Measurements from ENCODE around the gene CFAP20DC.
"Not testable (repeated sequence)": the region's sequence is repeated elsewhere in the genome, so short reads cannot be mapped to it uniquely, and the experiment has no call there.

CFAP20DC gene

GRCh38 chr3:58867621-58868020 is 182.2 kb downstream of the CFAP20DC start:
- no peak for DNase-seq (ENCODE audit: low read depth in 2 of 2)

GRCh38 chr3:58866079-58866478 is 183.7 kb downstream of the CFAP20DC start:
- DNase-seq (ENCODE audit: low read depth in 2 of 2) = no peak

DNA sequence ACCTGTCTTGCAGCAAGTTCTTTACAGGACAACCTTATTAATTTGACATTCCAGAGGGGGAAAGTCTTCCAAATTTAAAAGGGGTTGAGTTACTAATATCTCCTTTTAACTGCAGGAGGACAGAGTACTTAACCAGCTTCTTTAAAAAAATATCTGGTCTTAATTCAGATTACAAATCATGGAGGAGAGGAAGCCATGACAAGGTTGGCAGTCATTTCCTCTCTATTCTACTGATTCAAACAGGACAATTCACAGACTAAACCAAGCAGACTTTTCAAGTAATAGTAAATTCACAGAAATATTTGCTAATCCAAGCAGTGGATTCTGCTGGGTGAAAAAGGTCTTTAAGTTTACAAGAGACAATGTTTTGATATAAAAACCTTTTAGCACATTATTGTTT is 185.3 kb downstream of the CFAP20DC start:
- DNase-seq (ENCODE audit: low read depth in 2 of 2) = no peak

GRCh38 chr3:58863206-58863605 is 186.6 kb downstream of the CFAP20DC start:
- DNase-seq (ENCODE audit: low read depth in 2 of 2) = no peak

- no peak for DNase-seq (ENCODE audit: low read depth in 2 of 2)
These were observed 188.3 kb downstream of the CFAP20DC start for GRCh38 chr3:58861551-58861950.

DNA sequence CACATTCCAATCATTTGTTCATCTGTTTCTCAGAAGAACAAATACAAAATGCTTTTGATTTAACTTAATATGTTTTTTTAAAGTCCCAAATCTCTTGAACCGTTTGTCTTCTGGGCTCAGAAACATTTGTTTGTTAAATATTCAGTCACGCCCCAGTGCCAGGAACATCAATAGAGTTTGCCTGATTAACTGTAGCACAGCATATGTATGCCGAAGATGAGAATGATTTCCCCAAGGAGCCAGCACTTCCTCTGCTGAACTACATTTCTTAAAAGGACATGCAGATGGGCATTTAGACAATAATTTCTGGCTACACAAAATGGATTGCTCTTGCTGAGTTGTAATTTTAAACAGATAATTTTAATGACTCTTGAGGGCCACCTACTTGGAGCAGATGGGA is 191.7 kb downstream of the CFAP20DC start:
- DNase-seq (ENCODE audit: low read depth in 2 of 2) = no peak

GRCh38 chr3:58857402-58857801 is 192.4 kb downstream of the CFAP20DC start:
- DNase-seq (ENCODE audit: low read depth in 2 of 2) = no peak

GRCh38 chr3:58848826-58849225 is 201.0 kb downstream of the CFAP20DC start:
- DNase-seq (ENCODE audit: low read depth in 2 of 2) = no peak

- not testable (repeated sequence) for DNase-seq (ENCODE audit: low read depth in 2 of 2)
These were observed 207.6 kb downstream of the CFAP20DC start for GRCh38 chr3:58842050-58842747.

GRCh38 chr3:58840949-58841348 is 208.9 kb downstream of the CFAP20DC start:
- no peak for DNase-seq (ENCODE audit: low read depth in 2 of 2)

- no peak for DNase-seq (ENCODE audit: low read depth in 2 of 2)
These were observed 209.9 kb downstream of the CFAP20DC start for GRCh38 chr3:58839964-58840363.

DNA sequence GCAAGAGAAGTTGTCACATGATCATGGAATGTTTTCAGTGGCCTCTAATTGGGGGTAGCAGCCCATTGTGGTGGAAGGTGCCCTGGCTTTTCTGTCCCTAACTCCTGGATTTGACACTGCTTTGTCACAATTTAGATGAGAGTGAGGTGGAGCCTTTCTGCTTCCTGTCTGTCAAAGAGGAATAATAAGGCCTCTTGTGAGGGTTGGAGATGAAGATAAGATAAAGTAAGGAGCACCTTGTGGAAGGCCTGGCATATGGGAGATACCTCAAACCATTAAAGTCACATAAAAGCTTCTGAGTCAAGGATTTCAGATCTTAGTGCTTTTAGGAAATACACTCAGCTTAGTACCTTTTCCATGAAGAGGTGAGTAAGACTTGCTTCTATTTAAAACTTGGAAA is 210.6 kb downstream of the CFAP20DC start:
- DNase-seq (ENCODE audit: low read depth in 2 of 2) = no peak

DNA sequence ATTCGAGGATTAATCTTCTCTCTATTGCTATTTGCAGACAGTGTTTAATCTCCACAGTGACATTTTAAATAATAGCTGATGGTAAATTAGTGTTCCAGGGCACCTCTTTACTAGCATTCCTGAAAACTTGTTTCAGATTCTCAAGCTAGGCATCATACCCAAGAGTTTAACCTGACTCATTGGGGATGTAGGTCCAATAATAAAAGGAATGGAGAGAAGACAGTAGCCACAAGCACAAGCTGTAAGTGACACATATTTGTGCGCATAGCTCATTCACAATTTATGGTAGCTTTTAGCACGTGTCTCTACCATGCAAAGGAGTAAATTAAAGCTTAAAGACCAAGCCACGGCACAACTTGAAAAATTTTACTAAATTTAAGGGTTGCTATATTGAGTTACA is 212.0 kb downstream of the CFAP20DC start:
- no peak for DNase-seq (ENCODE audit: low read depth in 2 of 2)

DNA sequence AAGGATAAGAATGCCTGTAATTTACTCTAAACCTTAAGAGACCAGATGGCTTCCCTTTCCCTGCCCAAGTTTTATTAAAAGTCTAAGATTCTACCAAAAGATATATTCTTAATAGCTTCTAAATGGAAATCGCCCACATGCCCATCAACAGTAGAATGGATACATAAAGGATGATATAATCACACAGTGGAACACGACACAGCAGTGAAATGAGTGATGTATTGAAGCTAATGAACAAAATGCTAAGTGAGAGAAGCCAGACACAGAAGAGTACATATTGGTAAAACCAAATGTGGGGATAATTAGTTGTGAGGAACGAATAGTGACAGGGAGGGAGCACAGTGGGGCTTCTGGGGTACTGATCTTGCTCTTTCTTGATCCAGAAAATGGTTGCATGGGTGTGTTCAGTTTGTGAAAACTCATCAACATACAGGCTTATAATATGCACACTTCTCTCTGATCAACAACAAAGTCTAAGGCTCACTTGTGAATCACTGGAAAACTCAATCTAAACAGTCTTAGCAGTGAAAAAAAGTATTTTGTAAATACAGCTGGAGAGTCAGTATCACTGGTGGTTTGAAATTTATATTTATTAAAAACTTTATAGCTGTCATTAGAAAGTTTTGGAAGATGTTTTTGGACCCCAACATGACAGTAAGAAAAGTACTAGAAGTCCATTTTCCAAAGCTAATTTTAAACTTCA is 212.5 kb downstream of the CFAP20DC start:
- DNase-seq (ENCODE audit: low read depth in 2 of 2) = no peak

DNA sequence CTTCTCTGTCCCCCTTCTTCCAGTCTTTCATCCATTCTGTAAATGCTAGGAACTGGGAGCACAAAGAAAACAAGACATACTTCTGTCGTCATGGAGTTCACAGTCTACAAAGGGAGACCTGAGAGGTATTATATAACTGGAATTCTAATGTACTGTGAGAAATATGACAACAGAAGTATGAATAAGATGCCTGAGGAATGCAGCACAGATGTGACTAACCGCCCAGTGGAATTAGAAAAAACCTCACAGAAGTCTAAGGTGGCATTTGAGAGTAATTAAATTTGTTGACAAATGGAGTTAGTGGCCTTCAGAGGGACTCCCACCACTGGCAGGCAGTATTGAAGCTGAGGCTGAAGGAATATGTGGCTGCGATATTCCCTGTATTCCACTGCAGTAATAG is 214.7 kb downstream of the CFAP20DC start:
- DNase-seq (ENCODE audit: low read depth in 2 of 2) = no peak

DNA sequence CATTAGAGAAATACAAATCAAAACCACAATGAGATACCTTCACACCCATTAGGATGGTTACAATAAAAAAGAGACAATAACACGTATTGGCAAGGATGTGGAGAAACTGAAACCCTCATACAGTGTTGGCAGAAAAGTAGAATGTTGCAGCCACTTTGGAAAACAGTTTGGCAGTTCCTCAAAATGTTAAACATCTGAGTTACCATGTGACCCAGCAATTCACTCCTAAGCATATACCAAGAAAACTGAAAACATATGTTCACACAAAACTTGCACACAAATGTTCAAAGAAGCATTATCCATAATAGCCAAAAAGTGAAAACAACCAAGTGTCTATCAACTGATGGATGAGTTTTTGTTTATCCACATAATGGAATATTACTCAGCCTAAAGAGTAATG is 216.3 kb downstream of the CFAP20DC start:
- no peak for DNase-seq (ENCODE audit: low read depth in 2 of 2)

- DNase-seq (ENCODE audit: low read depth in 2 of 2) = no peak
These were observed 220.4 kb downstream of the CFAP20DC start for GRCh38 chr3:58829321-58830000.

- no peak for DNase-seq (ENCODE audit: low read depth in 2 of 2)
These were observed 225.0 kb downstream of the CFAP20DC start for GRCh38 chr3:58824777-58825176.

GRCh38 chr3:58824285-58824684 is 225.5 kb downstream of the CFAP20DC start:
- DNase-seq (ENCODE audit: low read depth in 2 of 2) = peak in 1 of 2 experiments; percentile 8

- DNase-seq (ENCODE audit: low read depth in 2 of 2) = not testable (repeated sequence)
These were observed 243.1 kb downstream of the CFAP20DC start for GRCh38 chr3:58806551-58807244.

GRCh38 chr3:58804914-58805313 is 244.9 kb downstream of the CFAP20DC start:
- no peak for DNase-seq (ENCODE audit: low read depth in 2 of 2)

DNA sequence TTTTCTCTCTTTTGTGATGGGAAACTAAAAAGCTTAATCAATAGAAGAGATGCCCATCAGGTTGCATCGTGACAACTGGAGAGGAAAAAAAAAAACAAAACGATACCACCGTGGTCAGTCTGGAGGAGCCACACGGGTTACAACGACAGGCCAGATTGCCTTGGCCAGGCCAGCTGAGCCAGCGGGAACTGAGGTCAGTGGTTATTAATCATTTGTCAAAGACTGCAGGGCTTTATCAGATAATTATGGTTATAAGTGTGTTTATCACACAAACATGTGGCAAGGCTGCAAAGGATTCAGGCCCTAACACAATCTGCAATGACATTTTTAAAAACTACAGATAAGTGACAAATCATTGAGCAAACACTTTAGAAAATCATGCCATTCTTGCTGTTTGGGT is 248.3 kb downstream of the CFAP20DC start:
- no peak for DNase-seq (ENCODE audit: low read depth in 2 of 2)
